HG02588 (cell line): ENCODE measurements around the gene AEBP2.
"Not testable (repeated sequence)": the region's sequence is repeated elsewhere in the genome, so short reads cannot be mapped to it uniquely, and the experiment has no call there.

ENCODE experiments used
- ATAC-seq: cut with Tn5 transposase; IDR thresholded peaks from one replicate; pipeline ENCODE4 v1.9.1; 2021; ENCODE audit warnings: mild to moderate bottlenecking, moderate library complexity; ENCODE audit not compliant: unreplicated experiment

The AEBP2 gene

DNA sequence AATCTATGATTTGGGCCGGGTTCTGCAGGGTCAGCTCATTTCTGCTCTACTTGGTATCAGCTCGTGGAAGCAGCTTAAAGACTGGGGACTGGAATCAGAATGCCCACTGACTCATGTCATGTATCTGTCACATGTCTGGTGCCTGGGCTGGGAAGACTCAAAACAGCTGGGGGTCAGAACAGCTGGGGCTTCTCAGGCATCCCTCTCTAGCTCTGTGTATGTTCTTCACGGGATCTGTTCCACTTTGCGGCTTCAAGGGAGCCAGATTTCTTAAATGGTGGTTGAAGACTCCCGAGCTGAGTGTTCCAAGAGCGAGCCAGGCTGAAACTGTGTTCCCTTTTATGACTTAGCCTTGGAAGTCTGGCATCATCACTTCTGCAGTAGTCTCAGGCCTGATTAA is 11.9 kb downstream of the AEBP2 start:
- no peak for ATAC-seq

DNA sequence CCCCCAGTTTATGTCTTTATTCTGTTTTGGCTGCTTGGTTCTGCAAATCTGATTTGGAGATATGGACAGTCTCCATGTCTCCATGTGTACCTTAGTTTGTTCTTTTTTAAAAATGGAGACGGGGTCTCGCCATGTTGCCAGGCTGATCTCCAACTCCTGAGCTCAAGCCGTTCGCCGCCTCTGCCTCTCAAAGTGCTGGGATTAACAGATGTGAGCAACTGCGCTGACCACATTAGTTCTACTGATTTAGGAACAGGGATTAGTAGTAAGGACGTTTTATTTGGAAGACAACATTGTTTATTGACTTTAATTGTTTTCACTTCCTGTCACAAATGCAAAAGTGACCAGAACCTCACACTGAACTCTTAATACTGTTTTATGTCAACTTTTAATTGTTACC is 14.7 kb downstream of the AEBP2 start:
- ATAC-seq: no peak

DNA sequence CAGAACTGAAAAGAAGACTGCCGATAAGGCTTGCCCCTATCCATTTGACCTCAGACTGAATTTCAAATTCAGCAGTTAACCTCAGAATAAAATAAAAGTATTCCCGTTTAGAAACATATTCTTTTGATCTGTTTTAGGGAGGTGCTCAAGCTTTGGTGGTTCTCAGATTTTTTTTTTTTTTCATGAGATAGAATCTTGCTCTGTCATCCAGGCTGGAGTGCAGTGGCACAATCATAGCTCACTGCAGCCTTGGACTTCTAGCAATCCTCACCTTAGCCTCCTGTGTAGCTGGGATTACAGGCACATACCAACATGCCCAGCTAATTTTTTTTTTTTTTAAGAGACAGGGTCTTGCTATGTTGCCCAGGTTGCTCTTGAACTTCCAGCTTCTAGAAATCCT is 15.5 kb downstream of the AEBP2 start:
- ATAC-seq: no peak

DNA sequence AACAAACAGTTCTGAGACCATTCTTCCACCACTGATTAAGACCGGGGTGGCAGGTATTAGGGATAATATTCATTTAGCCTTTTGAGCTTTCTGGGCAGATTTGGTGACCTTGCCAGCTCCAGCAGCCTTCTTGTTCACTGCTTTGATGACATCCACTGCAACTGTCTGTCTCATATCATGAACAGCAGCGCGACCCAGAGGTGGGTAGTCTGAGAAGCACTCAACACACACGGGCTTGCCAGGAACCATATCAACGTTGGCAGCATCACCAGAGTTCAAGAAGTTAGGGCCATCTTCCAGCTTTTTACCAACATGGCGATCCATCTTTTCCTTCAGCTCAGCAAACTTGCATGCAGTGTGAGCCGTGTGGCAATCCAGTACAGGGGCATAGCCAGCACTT is 16.9 kb downstream of the AEBP2 start:
- ATAC-seq: no peak

DNA sequence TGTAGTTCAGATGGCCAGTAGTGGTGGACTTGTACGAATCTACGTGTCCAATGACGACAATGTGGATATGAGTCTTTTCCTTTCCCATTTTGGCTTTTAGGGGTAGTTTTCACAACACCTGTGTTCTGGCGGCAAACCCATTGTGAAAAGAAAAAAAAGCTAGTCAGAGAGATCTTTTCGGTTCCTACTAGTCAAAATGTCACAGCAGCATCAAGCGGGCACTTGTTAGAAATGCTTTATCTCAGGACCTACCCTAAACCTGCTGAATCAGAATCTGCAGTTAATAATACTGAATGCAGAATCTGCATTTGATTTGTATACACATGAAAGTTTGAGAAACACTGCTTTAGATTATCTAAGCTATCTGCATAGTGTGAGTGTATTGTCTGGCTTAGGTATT is 18.3 kb downstream of the AEBP2 start:
- ATAC-seq: no peak

DNA sequence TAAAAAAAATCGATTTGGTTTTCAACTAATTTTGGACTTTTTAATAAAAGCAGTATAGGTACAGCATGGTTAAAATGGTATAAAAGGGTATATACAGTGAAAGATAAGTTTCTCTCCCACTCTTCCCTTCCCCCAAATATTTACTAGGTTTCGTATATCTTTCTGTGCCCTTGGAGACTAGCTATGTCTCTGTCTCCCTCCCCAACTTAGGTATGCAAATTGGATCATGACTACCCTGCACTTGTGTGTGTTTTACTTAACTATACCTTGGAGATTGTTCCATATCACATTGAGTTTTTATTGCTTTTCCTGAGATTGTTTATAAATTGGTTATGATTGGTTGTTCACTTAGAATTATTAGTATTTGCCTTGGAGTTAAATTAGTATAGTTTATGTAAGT is 19.4 kb downstream of the AEBP2 start:
- ATAC-seq: no peak

DNA sequence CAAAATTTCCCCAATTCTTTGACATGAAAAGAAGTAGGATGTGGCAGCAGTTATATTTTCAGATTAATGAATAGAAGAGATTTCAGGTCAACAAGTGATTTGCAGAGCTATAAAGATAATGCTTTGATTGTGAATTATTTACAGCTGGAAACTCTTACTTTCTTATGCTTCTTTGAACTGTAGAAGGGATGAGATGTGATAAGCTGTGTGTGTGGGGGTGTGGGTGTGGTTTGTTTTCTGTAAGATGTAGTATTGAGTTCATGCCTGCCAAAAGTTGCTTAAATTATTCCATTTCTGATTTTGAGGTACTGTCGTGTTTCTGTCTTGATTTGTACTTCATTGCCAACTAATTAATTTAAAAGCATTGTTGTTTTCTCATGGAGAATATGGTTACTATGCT is 22.7 kb downstream of the AEBP2 start:
- ATAC-seq: no peak

DNA sequence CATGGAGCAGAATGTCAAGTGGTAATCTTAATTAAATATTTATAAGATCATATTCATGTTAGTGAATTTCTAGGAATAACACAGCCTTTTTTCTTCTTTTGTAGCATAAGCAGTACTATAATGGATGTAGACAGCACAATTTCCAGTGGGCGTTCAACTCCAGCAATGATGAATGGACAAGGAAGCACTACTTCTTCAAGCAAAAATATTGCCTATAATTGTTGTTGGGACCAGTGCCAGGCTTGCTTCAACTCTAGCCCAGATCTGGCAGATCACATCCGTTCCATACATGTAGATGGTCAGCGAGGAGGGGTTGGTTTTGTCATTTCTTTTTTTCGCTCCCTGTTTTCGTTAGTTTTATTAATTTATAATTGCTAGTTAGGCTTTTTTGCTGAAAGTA is 23.1 kb downstream of the AEBP2 start:
- ATAC-seq: no peak

DNA sequence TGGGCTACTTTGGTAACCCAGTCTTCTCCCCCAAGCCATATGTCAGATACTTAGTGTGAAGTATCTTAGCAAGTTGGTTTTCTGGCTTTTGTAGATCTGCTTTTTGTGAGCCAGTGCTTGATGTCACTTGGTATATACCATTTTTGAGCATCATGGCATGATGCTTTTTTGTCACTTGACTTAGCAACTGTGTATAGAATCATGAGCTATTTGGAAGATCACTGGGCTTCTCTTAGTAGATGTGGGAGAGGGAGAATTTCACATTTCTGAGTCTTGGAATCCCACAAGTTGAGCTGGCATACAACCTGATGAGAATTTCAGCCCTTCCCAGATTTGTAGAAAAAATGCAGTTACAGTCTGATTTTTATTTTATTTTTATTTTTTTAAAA is 24.9 kb downstream of the AEBP2 start:
- ATAC-seq: no peak

DNA sequence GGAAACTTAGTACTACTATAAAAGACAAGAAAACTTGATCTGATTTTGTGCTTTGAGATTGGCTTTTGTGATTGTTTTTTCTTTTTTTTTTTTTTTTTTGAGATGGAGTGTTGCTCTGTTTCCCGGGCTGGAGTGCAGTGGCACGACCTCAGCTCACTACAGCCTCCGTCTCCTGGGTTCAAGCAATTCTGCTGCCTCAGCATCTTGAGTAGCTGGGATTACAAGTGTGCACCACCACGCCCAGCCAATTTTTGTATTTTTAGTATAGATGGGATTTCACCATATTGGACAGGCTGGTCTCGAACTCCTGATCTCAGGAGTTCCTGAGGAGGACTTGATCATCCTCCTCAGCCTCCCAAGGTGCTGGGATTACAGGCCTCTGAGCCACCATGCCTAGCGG is 26.4 kb downstream of the AEBP2 start:
- no peak for ATAC-seq

DNA sequence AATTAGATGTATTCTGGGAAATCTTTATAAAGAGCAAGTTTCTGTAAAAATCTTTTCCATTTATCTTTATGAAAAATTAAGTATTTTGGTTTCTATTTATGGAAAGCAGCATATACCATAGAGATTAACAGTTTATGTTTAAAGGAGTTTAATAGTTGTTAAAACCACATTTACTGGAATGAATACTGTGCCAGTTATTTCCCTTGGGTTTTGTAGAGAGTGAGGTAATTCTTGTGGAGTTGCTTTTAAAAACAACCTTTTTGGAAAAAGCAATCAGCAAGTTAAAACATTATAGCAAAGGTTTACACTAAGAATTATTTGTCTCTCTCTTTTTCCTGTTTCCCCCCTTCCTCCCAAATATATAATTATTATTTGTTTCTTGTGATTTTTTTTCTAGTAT is 34.9 kb downstream of the AEBP2 start:
- ATAC-seq: no peak

DNA sequence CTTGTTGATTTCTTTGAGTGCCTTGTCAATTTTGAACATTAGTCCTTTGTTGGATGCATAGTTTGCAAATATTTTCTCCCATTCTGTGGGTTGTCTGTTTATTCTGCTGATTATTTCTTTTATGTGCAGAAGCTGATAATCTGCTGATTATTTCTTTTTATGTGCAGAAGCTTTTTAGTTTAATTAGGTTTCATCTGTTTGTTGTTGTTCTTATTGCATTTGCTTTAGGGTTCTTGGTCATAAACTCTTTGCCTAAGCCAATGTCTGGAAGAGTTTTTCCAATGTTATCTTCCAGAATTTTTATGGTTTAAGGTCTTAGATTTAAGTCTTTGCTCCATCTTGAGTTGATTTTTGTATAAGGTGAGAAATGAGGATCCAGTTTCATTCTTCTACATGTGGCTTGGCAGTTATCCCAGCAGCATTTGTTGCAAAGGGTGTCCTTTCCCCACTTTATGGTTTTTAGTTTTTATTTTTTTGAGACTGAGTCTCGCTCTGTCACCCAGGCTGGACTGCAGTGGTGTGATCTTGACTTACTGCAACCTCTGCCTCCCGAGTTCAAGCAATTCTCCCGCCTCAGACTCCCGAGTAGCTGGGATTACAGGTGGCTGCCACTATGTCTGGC is 36.7 kb downstream of the AEBP2 start:
- not testable (repeated sequence) for ATAC-seq

DNA sequence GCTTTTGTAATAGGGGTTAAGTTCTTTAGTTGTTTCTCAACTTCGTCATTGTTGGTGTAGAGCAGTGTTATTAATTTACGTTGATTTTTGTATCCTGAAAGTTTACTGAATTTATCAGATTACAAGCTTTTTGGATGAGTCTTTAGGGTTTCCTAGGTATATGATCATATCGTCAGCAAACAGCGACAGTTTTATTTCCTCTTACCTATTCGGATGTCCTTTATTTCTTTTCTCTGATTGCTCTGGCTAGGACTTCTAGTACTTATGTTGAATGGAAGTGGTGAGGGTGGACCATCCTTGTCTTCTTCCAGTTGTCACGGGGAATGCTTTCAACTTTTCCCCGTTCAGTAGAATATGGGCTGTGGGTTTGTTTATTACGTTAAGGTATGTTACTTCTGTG is 37.8 kb downstream of the AEBP2 start:
- ATAC-seq: no peak

DNA sequence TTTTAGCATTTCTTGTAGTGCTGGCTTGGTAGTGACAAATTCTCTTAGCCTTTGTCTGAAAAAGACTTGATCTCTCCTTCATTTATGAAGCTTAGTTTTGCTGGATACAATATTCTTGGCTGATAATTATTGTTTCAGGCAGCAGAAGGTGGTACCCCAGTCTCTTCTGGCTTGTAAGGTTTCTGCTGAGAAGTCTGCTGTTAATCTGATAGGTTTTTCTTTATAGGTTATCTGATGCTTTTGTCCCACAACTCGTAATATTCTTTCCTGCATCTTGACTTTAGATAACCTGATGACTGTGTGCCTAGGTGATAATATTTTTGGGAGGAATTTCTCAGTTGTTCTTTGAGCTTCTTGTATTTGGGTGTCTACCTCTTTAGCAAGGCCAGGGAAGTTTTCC is 41.2 kb downstream of the AEBP2 start:
- no peak for ATAC-seq

DNA sequence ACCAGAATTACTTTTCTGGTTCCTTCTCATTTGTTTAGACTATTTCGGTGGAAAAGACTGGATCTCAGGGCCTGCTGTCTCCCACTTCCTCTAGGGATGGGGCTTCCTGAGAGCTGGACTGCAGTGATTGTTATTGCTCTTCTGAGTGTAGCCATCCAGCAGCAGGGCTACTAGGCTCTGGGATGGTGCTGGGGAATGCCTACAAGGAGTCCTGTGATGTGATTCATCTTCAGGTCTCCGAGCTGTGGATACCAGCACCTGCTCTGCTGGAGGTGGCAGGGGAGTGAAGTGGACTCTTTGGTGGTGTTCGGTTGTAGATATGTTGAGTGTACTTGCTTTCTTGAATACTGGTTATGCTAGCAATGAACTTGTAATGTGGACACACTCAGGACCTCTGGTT is 42.7 kb downstream of the AEBP2 start:
- ATAC-seq: no peak

DNA sequence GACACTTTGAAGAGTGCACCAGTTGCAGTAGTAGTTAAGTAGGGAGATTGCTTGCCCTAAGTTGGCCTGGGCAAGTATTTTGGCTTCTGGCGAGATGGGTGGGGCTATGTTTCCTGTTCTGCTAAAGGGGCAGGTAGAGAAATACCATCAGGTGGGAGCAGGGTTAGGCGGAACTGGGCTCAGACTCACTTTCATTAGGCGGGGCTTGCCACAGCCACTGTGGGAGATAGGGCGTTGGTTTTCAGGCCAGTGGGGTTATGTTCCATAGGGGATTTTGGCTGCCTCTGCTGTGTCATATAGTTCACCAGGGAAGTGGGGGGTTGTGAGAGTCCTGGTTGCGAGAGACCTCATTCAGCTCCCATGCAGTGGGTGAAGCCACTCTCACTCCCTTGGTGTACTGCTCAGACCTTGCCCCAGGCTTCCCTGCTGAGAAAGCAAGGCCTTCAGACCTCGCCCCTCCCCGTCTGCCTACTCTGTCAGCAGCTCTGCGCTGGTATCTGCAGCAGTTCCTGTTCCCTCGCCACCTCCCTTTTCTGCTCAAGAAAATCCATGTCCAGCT is 43.3 kb downstream of the AEBP2 start:
- peak; percentile 97 for ATAC-seq

DNA sequence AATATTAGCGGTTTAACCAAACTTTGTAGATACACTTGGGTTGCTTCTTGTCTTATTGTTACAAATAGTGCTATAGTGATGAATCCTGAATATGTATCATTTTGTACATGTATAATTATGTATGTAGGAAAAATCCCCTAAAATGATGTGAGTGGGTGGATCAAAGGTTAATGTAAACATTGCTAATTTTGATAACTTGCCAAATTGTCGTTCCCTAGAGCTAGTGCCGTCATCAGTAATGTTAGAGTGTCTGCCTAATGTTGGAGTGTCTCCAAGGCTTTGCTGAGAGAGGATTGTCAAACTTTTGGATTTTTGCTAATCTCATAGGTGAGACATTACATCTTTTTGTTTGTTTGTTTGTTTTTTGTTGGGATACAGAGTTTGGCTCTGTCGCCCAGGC is 44.4 kb downstream of the AEBP2 start:
- ATAC-seq: no peak

DNA sequence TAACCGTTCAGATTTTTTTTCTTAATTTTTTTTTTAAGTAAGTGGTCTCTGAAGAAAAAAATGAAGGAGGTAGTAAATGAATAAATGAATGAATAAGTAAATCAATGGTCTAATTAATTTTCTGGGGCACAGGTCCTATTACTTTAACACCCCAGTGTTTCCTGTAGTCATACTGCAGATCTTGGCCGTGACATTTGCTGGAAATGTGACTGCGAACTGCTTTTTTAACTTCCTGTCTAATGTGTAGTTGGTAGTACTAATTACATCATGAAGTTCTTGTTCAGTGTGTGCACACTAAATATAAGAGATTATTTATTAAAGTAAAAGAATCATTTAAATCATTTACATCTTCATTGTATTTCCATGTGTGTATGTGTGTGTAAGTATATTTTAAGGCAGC is 45.4 kb downstream of the AEBP2 start:
- ATAC-seq: no peak

DNA sequence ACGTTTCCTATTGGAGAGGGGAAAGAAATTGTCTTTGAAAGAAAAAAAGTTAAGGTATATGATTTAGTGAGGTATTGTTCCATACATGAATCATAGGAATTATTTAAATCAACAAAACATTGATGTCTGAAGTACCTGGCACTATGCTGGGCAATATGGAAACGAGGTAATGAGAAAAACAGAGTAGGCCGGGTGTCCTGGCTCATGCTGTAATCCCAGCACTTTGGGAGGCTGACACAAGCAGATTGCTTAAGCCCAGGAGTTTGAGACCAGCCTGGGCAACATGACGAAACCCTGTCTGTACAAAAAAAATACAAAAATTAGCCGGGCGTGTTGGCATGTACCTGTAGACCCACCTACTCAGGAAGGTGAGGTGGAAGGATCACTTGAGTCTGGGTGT is 45.9 kb downstream of the AEBP2 start:
- ATAC-seq: no peak

DNA sequence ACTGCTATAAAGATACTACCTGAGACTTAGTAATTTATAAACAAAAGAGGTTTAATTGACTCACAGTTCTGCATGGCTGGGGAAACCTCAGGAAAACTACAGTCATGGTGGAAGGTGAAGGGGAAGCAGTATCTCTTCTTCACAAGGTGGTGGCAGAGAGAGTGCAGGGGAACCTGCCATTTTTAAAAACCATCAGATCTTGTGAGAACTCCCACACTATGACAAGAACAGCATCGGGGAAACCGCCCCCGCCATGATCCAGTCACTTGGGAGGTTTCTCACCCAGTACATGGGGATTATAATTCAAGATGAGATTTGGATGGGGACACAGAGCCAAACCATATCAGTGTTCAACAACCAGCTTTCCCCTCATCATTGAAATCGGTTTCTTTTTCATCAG is 49.9 kb downstream of the AEBP2 start:
- ATAC-seq: no peak

DNA sequence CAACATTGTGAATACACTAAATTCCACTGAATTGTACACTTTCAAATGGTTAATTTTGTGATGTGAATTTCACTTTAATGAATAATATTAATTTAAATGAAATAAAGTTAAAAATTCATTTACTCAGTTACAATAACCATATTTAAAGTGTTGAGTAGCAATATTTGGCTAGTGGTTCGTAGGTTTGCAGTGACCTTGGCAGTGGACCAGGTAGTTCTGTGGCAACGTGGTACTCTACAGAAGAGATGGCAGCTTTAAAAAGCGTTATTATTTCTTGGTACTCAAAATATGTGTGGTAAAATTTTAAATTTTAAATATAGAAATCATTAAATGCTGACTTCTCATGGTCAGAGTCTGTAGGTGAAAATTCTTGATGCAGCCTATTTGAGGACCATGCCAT is 51.6 kb downstream of the AEBP2 start:
- no peak for ATAC-seq

DNA sequence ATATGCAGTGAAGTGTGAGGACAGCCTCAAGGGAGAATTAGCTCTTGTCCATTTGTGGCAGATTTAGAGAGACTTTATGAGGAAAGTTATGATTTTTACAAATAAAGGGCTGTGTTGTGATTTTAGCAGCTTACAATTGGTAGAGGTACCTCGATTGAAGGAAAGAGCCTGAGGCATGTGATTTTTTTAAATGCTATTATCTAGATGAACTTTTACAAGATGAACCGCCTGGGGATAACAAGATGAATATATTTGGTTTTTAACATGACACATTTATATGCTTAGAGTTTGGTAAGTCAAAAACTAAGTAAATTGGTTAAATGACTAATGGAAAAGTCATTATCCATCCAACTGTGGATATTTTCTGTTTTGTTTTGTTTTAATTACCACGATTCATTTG is 52.6 kb downstream of the AEBP2 start:
- ATAC-seq: no peak

DNA sequence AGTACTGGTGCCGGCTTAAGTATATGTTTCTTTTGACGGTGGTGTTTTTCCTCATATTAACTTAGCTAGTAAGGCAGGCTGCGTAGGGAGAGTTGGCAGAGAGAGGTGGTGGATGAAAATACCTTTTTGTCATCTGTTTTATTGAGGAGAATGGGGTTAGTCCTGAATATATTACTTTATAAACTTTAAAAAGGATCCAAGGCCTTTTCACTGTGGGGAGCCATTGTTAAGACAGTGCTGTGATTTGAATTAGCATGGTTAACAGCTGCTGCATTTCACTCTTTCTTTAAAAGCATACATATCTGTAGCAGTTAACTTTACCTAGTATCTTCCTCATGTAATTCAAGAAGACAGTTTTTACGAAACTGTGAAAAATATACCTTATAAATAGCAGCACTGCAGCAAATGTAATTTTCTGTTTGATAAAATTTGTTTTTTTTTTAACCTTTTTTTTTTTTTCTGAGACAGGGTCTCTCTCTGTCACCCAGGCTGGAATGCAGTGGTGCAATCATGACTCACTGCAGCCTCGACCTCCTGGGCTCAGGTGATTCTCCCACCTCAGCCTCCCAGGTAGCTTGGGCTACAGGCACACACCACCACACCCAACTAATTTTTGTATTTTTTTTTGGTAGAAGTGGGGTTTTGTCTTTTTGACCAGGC is 57.1 kb downstream of the AEBP2 start:
- ATAC-seq: no peak
